Measurements from ENCODE around the gene ITSN2. TPM values are rescaled to one million over a fixed set of nuclear protein-coding genes. Genes with fewer than 3 reads are reported as not detected.

Gene ITSN2
- total RNA-seq, 1 experiment from 2014 or later: 29.7 TPM

DNA sequence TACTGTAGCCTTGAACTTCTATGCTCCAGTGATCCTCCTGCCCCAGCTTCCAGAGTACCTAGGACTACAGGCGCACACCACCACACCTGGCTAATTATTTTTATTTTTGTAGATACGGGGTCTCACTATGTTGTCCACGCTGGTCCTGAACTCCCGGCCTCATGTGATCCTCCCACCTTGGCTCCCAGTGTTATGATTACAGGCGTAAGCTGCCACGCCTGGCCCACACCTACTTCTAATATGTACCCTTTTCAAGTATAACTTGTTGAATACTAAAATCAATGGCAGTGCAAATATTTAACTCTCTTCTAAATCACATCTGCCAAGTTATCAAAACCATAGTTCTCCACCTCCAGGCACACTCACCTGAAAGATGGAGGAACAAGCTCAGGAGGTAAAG, 58.7 kb downstream of the ITSN2 start:
- no peak for DNase-seq (ENCODE audit: low read depth, low spot score)
- in situ Hi-C loops (cut with HindIII; ENCODE audit: low pct_unique_long_range_greater_than_20kb, low sequenced_read_pairs): no loop called here

DNA sequence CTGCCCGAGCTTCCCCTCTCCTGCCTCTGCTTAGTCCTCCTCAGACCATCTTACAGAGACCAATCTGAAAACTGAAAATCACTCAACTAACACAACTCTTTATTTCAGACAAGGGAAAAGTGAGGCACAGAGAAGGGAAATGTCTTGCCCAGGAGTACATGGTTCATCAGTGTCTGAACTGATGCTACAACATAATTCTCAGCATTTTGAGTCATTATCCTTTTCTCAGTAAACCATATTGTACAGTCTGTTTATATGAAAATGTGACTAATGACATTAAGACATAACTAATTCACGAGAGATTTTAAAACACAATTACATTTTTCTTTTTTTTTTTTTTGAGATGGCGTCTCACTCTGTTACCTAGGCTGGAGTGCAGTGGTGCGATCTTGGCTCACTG, 62.7 kb downstream of the ITSN2 start:
- in situ Hi-C loops (cut with HindIII; ENCODE audit: low pct_unique_long_range_greater_than_20kb, low sequenced_read_pairs): no loop called here
- no peak for DNase-seq (ENCODE audit: low read depth, low spot score)

DNA sequence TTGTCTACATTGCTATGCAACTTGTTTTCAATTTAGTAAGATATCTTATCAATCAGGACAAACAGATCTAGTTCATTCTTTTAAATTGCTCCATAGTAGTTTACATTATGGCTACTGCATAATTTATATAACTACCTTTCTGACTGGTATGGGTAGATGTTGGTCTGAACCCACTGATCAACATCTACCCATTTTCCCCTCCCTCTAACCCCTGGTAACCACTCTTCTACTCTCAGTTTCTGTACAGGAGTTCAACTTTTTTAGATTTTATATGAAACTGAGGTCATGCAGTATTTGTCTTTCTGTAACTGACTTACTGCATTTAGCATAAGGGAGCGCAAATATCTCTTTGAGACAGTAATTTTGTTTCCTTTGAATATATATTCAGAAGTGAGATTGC, 73.2 kb downstream of the ITSN2 start:
- no peak for DNase-seq (ENCODE audit: low read depth, low spot score)
- in situ Hi-C loops (cut with HindIII; ENCODE audit: low pct_unique_long_range_greater_than_20kb, low sequenced_read_pairs): no loop called here

DNA sequence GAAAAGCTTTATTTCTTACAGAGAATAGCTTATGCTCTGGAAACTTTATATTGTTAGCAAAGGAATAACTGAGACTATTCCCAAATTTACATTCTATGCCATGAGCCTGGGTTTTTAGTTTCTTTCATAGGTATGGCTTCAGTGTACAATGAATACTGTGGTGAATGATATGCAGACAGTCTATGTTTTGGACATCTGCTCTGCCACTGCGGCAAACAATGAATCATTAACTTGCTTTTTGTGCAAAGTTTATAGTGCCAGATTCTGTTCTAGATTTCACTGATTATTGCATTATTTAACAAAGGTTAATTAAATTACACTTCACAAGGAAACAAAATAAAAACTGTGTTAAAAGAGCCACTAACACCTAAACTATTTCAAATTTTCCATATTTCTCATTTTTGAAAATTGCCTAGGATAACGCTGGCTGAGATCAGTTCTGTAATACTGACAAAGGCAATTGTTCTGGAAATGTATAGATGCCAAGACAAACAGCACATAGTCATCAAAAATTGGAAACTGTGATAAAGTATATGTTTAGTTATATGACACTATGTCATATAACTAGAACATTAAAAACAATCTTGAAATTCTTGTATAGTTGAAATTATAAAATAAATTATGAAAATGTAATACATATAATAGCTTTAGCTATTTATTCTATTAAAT, 74.7 kb downstream of the ITSN2 start:
- in situ Hi-C loops (cut with HindIII; ENCODE audit: low pct_unique_long_range_greater_than_20kb, low sequenced_read_pairs): no loop called here
- DNase-seq (ENCODE audit: low read depth, low spot score): no peak

GRCh38 chr2:24280645-24281044, 79.7 kb downstream of the ITSN2 start:
- in situ Hi-C loops (cut with HindIII; ENCODE audit: low pct_unique_long_range_greater_than_20kb, low sequenced_read_pairs): no loop called here
- DNase-seq (ENCODE audit: low read depth, low spot score): no peak

DNA sequence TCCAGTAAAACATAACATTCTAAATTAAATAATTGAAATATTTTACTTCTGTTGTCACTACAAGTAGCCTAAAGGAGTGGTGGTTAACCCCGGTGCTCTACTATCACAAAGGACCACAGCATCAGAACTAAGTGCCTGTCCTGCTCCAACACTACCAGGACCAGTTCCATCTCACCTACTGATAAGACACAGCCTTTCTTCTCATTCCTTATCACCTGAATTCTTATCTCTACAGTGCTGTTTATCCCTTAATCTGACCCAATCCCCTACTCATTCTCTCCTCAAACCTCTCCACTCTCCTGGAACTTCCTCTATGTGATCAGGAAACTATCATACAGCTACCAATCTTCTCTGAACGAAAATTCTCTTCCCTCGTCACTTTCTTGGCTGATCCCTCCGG, 80.2 kb downstream of the ITSN2 start:
- in situ Hi-C loops (cut with HindIII; ENCODE audit: low pct_unique_long_range_greater_than_20kb, low sequenced_read_pairs): no loop called here
- no peak for DNase-seq (ENCODE audit: low read depth, low spot score)

GRCh38 chr2:24276349-24276899, 83.9 kb downstream of the ITSN2 start:
- DNase-seq (ENCODE audit: low read depth, low spot score): no peak
- in situ Hi-C loops (cut with HindIII; ENCODE audit: low pct_unique_long_range_greater_than_20kb, low sequenced_read_pairs): no loop called here

DNA sequence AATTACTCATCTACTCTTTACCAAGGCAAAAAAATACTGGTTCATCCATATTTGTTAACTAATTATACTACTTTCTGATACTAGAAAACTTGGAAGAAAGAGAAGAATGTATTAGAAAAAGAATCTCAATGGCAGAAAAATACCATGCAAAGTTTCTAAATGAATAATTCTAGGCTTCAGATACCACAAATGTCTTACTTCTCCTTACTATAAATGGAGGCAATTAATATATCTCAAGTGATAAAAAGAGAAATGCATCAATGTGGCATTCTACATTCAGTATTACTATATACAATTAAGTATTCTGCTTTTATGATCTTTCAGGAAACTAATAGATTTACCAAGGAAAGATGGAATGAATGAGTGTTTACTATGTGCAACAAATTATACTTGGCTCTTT, 85.5 kb downstream of the ITSN2 start:
- DNase-seq (ENCODE audit: low read depth, low spot score): no peak
- in situ Hi-C loops (cut with HindIII; ENCODE audit: low pct_unique_long_range_greater_than_20kb, low sequenced_read_pairs): no loop called here

DNA sequence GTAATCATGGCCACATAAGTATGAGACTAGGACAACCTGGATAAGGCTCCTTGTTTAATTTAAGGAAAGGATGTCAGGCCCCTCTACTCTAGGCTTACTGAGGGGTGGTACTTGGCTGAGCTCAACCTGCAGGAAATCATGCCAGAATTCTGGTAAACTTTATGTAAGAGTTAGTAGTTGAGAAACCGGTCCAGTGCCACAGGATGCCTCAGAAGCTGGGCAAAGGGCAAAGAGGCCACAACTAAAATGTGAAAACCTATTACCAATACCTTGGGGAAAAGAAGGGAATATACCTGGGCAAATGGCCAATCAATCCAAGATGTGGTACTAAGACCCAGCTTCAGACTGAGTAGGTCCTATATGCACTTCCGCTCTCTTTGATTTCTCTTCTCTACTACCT, 86.7 kb downstream of the ITSN2 start:
- in situ Hi-C loops (cut with HindIII; ENCODE audit: low pct_unique_long_range_greater_than_20kb, low sequenced_read_pairs): no loop called here
- no peak for DNase-seq (ENCODE audit: low read depth, low spot score)

GRCh38 chr2:24272907-24273306, 87.4 kb downstream of the ITSN2 start:
- DNase-seq (ENCODE audit: low read depth, low spot score): no peak
- in situ Hi-C loops (cut with HindIII; ENCODE audit: low pct_unique_long_range_greater_than_20kb, low sequenced_read_pairs): no loop called here

- DNase-seq (ENCODE audit: low read depth, low spot score): no peak
- in situ Hi-C loops (cut with HindIII; ENCODE audit: low pct_unique_long_range_greater_than_20kb, low sequenced_read_pairs): no loop called here
Measured at GRCh38 chr2:24272161-24272802, 88.1 kb downstream of the ITSN2 start.

DNA sequence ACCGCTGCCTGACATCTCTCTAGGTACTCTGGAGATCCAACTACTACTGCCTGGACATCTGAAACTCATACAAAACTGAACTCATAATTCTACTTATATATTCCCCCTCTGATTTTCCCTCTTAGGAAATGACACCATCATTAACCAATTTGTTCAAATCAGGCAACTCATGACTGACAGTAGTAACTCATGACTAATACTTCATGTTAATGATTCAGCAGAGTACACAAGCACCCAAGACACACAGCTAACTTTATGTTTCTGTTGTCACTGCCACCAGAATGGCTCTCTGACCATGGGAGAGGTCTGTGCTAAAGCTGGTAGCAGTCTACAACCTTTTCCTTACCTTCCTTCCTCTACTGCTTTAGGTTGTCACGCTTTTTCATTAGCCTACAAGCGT, 91.1 kb downstream of the ITSN2 start:
- in situ Hi-C loops (cut with HindIII; ENCODE audit: low pct_unique_long_range_greater_than_20kb, low sequenced_read_pairs): no loop called here
- DNase-seq (ENCODE audit: low read depth, low spot score): no peak

DNA sequence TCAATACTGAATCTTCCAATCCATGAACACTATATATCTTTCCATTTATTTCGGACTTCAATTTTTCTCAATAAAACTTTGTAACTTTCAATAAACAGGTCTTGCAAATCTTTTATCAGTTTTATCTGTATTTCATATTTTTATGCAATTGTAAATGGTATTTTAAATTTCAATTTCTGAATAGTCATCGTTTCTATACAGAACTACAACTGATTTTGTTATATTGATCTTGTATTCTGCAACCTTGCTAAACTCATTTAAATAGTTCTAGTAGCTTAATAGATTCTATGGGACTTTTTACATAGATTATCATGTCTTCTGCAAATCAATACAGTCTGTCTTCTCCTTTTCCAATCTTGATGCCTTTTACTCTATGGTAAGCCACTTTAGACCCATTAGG, 95.1 kb downstream of the ITSN2 start:
- no peak for DNase-seq (ENCODE audit: low read depth, low spot score)
- in situ Hi-C loops (cut with HindIII; ENCODE audit: low pct_unique_long_range_greater_than_20kb, low sequenced_read_pairs): no loop called here

DNA sequence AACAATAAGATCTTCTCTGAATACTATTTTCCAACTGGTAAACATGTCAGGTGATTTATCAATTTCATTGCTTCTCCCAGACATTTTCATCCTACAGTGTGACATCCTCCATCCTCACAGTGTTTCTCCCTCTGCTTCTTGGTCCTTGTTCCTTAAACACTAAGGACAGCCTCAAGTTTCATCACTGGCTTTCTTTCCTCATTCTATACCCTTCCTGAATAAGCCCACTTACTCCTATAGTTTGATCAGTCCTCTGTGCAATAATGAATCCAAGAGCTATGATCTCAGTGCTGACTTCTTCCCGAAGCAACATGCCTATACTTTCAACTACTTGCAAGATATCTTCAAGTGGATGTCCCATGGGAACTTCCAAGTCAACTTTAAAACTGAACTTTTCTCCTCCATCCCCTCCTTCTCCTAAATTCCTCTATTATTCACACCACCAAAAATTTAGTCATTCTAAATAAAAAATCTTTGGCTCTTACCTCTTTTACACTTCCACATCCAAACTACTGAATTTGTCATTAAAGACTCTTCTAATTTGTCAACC, 97.8 kb downstream of the ITSN2 start:
- in situ Hi-C loops (cut with HindIII; ENCODE audit: low pct_unique_long_range_greater_than_20kb, low sequenced_read_pairs): no loop called here
- DNase-seq (ENCODE audit: low read depth, low spot score): no peak

- in situ Hi-C loops (cut with HindIII; ENCODE audit: low pct_unique_long_range_greater_than_20kb, low sequenced_read_pairs): no loop called here
Measured at GRCh38 chr2:24261441-24261840, 98.9 kb downstream of the ITSN2 start.

GRCh38 chr2:24259316-24259715, 101.0 kb downstream of the ITSN2 start:
- in situ Hi-C loops (cut with HindIII; ENCODE audit: low pct_unique_long_range_greater_than_20kb, low sequenced_read_pairs): no loop called here
- DNase-seq (ENCODE audit: low read depth, low spot score): no peak

More at GRCh38 chr2:24261441-24261840, 98.9 kb downstream of the ITSN2 start:
- no peak for DNase-seq (ENCODE audit: low read depth, low spot score)

- in situ Hi-C loops (cut with HindIII; ENCODE audit: low pct_unique_long_range_greater_than_20kb, low sequenced_read_pairs): no loop called here
- no peak for DNase-seq (ENCODE audit: low read depth, low spot score)
Measured at GRCh38 chr2:24258718-24259117, 101.6 kb downstream of the ITSN2 start.

- in situ Hi-C loops (cut with HindIII; ENCODE audit: low pct_unique_long_range_greater_than_20kb, low sequenced_read_pairs): no loop called here
- DNase-seq (ENCODE audit: low read depth, low spot score): no peak
Measured at GRCh38 chr2:24253303-24253919, 106.9 kb downstream of the ITSN2 start.

DNA sequence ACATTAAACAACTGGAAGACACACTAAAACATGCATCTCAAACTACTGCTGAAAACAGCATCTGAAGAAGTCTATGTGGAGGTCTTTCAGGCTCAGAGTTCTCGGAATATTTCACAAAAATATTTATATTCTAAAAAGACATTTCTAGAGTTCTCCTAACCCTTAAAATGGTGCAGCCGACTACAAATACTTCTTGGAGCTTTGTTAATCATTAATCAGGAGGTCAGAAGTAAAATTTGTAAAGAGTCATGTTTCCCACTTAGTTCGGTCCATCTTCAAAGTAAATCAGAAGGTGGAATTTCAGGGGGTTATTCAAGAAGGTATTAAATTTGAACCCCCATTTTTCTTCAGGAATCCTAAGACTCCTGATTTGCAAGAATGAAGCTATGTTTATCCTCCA, 112.7 kb downstream of the ITSN2 start:
- in situ Hi-C loops (cut with HindIII; ENCODE audit: low pct_unique_long_range_greater_than_20kb, low sequenced_read_pairs): no loop called here
- DNase-seq (ENCODE audit: low read depth, low spot score): no peak
